Measurements from ENCODE around the gene HSPB6.

The HSPB6 gene

GRCh38 chr19:35752746-35753350 lies 4.0 kb downstream of the HSPB6 start:
- Histone ChIP-seq H4K20me1 (ENCODE audit: control insufficient read depth, insufficient read depth, low read depth, low read length) (no peaks in the 10 kb centered on the region), H3K36me3 (ENCODE audit: control insufficient read depth, low read length) (no peaks in the 10 kb centered on the region), H3K4me3 (ENCODE audit: low read length) (no peak overlapping the region), H3K79me2 (ENCODE audit: control insufficient read depth, low read length) (peaks cover 4% of the 10 kb centered on the region), H3K9me2 (replicated peaks; ENCODE audit: control insufficient read depth, low read length) (no peaks in the 10 kb centered on the region), H3K4me2 (ENCODE audit: low read length) (no peak overlapping the region), H3F3A (ENCODE audit: control insufficient read depth, insufficient read depth) (no peaks in the 10 kb centered on the region), H3K4me1 (ENCODE audit: control insufficient read depth, low read length) (peaks cover 22% of the 10 kb centered on the region), H3K27me3 (ENCODE audit: control insufficient read depth, low read length) (no peaks in the 10 kb centered on the region), H3K9me3 (ENCODE audit: control insufficient read depth, insufficient read depth, low read length) (no peaks in the 10 kb centered on the region), H3K27ac (ENCODE audit: low read depth, low read length) (no peak overlapping the region)
- TF ChIP-seq EZH2phosphoT487 (IDR thresholded peaks at IDR 0.05; ENCODE audit: borderline replicate concordance, low read length) (no peak), CTCF (IDR thresholded peaks at IDR 0.05; ENCODE audit: low read depth, low read length, poor library complexity, severe bottlenecking) (no peak)

- no peaks in the 10 kb centered on the region for H3K36me3 ChIP-seq (ENCODE audit: control insufficient read depth, low read length)
- H3F3A ChIP-seq (ENCODE audit: control insufficient read depth, insufficient read depth), result no peaks in the 10 kb centered on the region
- no peaks in the 10 kb centered on the region for H3K9me2 ChIP-seq (replicated peaks; ENCODE audit: control insufficient read depth, low read length)
- H3K4me3 ChIP-seq (ENCODE audit: low read length), result no peak overlapping the region
- no peak overlapping the region for H3K27ac ChIP-seq (ENCODE audit: low read depth, low read length)
- no peaks in the 10 kb centered on the region for H3K27me3 ChIP-seq (ENCODE audit: control insufficient read depth, low read length)
- peaks cover 21% of the 10 kb centered on the region for H3K4me1 ChIP-seq (ENCODE audit: control insufficient read depth, low read length)
- H3K4me2 ChIP-seq (ENCODE audit: low read length), result no peak overlapping the region
- TF ChIP-seq CTCF (IDR thresholded peaks at IDR 0.05; ENCODE audit: low read depth, low read length, poor library complexity, severe bottlenecking), result no peak
- TF ChIP-seq EZH2phosphoT487 (IDR thresholded peaks at IDR 0.05; ENCODE audit: borderline replicate concordance, low read length), result no peak
- H3K9me3 ChIP-seq (ENCODE audit: control insufficient read depth, insufficient read depth, low read length), result no peaks in the 10 kb centered on the region
- no peaks in the 10 kb centered on the region for H4K20me1 ChIP-seq (ENCODE audit: control insufficient read depth, insufficient read depth, low read depth, low read length)
- H3K79me2 ChIP-seq (ENCODE audit: control insufficient read depth, low read length), result peaks cover 4% of the 10 kb centered on the region
Measured at GRCh38 chr19:35751839-35752745, 4.7 kb downstream of the HSPB6 start.

- Histone ChIP-seq H3F3A (ENCODE audit: control insufficient read depth, insufficient read depth) (no peaks in the 10 kb centered on the region), H3K27ac (ENCODE audit: low read depth, low read length) (no peak overlapping the region), H3K9me2 (replicated peaks; ENCODE audit: control insufficient read depth, low read length) (no peaks in the 10 kb centered on the region), H3K4me1 (ENCODE audit: control insufficient read depth, low read length) (peaks cover 25% of the 10 kb centered on the region), H3K27me3 (ENCODE audit: control insufficient read depth, low read length) (no peaks in the 10 kb centered on the region), H3K9me3 (ENCODE audit: control insufficient read depth, insufficient read depth, low read length) (no peaks in the 10 kb centered on the region), H4K20me1 (ENCODE audit: control insufficient read depth, insufficient read depth, low read depth, low read length) (no peaks in the 10 kb centered on the region), H3K4me3 (ENCODE audit: low read length) (no peak overlapping the region), H3K79me2 (ENCODE audit: control insufficient read depth, low read length) (peaks cover 14% of the 10 kb centered on the region), H3K36me3 (ENCODE audit: control insufficient read depth, low read length) (no peaks in the 10 kb centered on the region), H3K4me2 (ENCODE audit: low read length) (peak overlapping the region; percentile 26; the same call in 1 of the 2 replicates)
- TF ChIP-seq CTCF (IDR thresholded peaks at IDR 0.05; ENCODE audit: low read depth, low read length, poor library complexity, severe bottlenecking) (no peak), EZH2phosphoT487 (IDR thresholded peaks at IDR 0.05; ENCODE audit: borderline replicate concordance, low read length) (no peak)
Measured at GRCh38 chr19:35750167-35750566, 6.7 kb downstream of the HSPB6 start.

All from DOHH2 (cell line).